RWPE1 (cell line): ENCODE measurements around the gene AUNIP.

Experiments used
- CTCF ChIA-PET: fragments of 350-600 bp; sonication (Branson Sonifier 250); formaldehyde crosslinking; extraction: SDS; loops from one replicate; lab custom pipeline; 2021; lab: Yijun Ruan, JAX
- POLR2A ChIA-PET: fragments of 400-600 bp; formaldehyde crosslinking; extraction: SDS; loops from one replicate; lab custom pipeline; 2020; ENCODE audit warnings: antibody characterized with exemption; ENCODE audit not compliant: low non-redundant PET; lab: Yijun Ruan, JAX
- DNase-seq: peaks from one replicate; pipeline ENCODE4 v3.0.0; 2012; ENCODE audit warnings: low spot score
- H3K27ac ChIP-seq: fragments of 450-650 bp; 2 replicates; pipeline ENCODE4 v1.5.1; 2017
- CTCF ChIP-seq: fragments of 450-650 bp; conservative IDR thresholded peaks from 2 replicates; pipeline ENCODE4 v1.5.1; 2017; ENCODE audit warnings: low read depth, mild to moderate bottlenecking

AUNIP gene

GRCh38 chr1:25821630-25822091 lies 37.6 kb downstream of the AUNIP start:
- peak overlapping the region; percentile 92 for H3K27ac ChIP-seq
- POLR2A ChIA-PET: no interaction called here
- CTCF ChIA-PET: no interaction called here

GRCh38 chr1:25821112-25821476 lies 38.2 kb downstream of the AUNIP start:
- H3K27ac ChIP-seq: peak overlapping the region; percentile 92
- POLR2A ChIA-PET: no interaction called here
- CTCF ChIA-PET: no interaction called here
- no peak for TF ChIP-seq CTCF
- DNase-seq: no peak

More at GRCh38 chr1:25821630-25822091, 37.6 kb downstream of the AUNIP start:
- DNase-seq: no peak
- no peak for TF ChIP-seq CTCF

- ChIA-PET POLR2A (interaction anchor here (0.7 to 1.0 kb wide), 2 partner anchors 10 to 11 kb away, joined by 3 to 4 read pairs; no protein-coding TSS in a partner anchor), CTCF (interaction anchor here (0.6 kb wide), 3 partner anchors 50 to 316 kb away, joined by 3 read pairs; no protein-coding TSS in a partner anchor)
- no peak for TF ChIP-seq CTCF
- peak overlapping the region; percentile 92 for H3K27ac ChIP-seq
- DNase-seq: peak; percentile 76
Observed at GRCh38 chr1:25820247-25821111, 38.8 kb downstream of the AUNIP start.

- DNase-seq: peak; percentile 92
Observed at GRCh38 chr1:25819491-25820246, 39.6 kb downstream of the AUNIP start, which contains the start of gene MTFR1L. TSS of gene MTFR1L (plus strand) at chr1:25819954. CDS start at chr1:25823105, 3,151 bp downstream.

GRCh38 chr1:25818569-25818968 lies 40.7 kb downstream of the AUNIP start:
- H3K27ac ChIP-seq: peak overlapping the region; percentile 92
- POLR2A ChIA-PET: no interaction called here
- CTCF ChIA-PET: interaction anchor here (0.6 to 1.3 kb wide), 3 partner anchors 9 to 317 kb away, joined by 3 to 4 read pairs (median 4); no protein-coding TSS in a partner anchor
- DNase-seq: no peak
- no peak for TF ChIP-seq CTCF

More at GRCh38 chr1:25819491-25820246, 39.6 kb downstream of the AUNIP start, which contains the start of gene MTFR1L:
- ChIA-PET CTCF (interaction anchor here (0.6 kb wide), 2 partner anchors 51 to 315 kb away, joined by 3 read pairs; no protein-coding TSS in a partner anchor), POLR2A (interaction anchor here (0.7 to 1.0 kb wide), 3 partner anchors 10 to 281 kb away, joined by 3 to 10 read pairs (median 4); no protein-coding TSS in a partner anchor)
- H3K27ac ChIP-seq: peak within 1 kb of the TSS; percentile 92
- no peak for TF ChIP-seq CTCF
